Astrocyte of the hippocampus (primary cell): ENCODE data around the gene PCBP3.
"Not testable (repeated sequence)": the region's sequence is repeated elsewhere in the genome, so short reads cannot be mapped to it uniquely, and the experiment has no call there.

ENCODE experiments used
- DNase-seq: peaks from one replicate; pipeline ENCODE4 v3.0.0; 2011; ENCODE audit warnings: low read depth, low spot score

PCBP3 gene

DNA sequence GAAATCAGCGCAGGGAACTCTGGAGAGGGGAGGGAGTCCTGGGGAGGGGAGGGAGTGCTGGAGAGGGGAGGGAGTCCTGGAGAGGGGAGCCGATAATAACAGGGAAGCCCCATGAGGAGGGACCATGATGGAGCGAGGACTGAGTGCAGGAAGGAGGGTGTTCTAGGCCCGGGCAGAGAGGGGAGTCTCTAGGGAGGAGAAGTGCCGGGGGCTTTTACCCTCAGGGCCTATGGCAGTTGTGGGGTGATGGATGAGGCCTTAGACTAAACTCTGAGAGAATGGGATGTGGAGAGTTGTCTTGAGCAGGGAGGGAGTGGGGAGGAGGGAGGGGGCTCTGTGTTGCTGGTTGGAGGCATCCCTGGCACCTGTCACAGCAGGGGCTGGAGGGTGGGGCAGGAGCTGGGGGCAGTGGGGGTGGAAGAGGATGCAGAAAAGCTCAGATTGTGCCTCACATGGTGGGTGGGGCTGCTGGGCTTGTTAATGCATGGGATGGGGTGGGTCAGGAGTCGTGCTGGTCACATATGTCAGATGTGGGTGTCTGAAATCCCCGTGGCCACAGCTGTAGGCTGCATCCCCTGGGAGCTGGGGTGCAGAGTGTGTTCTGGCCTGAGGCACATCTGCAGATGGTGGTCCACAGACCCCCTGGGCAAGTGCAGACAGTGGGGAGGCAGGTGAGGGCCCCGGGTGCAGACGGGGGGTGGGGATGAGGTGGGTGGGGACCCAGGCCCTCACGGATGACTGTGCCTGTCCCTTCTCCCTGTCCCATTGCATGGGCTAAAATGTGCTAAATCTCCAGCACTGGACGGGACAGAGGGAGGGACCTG, 249.6 kb downstream of the PCBP3 start:
- no peak for DNase-seq

DNA sequence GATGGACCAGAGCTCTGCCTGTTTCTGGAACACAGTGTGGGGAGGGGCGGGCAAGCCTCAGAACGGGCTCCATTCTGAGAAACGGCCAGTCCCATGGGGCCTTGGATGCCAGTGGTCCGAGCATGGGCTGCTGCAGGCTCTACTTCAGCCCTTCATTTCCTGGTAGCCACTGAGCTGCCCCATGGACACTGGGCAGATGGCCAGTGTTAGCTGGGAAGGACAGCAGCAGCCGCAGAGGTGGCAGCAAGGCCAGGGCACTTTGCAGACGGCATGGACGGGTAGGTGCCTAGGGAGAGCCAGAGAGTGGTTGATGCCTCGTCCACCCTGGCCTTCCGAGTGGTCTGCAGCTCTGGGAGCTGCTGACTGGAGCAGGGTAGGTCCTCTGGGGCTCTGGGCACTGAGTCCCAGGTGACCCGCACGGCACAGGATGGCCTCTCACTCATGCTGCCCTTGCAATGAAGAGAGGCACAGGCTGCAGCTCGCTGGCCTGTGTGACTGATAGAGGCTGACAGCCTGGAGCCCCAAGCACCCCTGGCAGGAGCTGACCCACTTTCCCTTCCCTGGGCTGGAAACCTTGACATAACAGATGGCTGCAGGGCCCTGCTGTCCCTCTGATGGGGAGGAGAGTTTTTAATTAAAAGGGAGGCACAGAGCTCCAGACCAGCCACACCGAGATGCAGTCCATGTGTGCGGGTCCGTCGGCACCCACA, 250.4 kb downstream of the PCBP3 start:
- DNase-seq: no peak

DNA sequence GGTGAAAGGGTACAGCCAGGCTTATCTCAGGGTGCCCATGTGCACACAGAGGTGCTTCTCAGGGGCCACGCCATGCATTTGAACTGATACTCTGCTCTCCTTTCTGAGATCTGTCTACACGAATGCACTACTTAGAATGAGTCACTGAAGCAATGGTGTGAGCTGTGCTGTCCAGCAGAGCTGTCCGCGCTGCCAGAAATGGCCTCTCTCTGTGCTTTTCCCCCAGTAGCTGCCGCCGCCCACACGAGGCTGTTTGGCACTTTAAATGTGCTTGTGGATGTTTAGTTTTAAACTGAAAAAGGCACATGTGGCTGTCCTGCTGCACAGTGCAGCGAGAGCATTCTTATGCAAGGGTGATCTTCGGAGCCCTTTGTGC, 250.9 kb downstream of the PCBP3 start:
- DNase-seq: peak; percentile 80

DNA sequence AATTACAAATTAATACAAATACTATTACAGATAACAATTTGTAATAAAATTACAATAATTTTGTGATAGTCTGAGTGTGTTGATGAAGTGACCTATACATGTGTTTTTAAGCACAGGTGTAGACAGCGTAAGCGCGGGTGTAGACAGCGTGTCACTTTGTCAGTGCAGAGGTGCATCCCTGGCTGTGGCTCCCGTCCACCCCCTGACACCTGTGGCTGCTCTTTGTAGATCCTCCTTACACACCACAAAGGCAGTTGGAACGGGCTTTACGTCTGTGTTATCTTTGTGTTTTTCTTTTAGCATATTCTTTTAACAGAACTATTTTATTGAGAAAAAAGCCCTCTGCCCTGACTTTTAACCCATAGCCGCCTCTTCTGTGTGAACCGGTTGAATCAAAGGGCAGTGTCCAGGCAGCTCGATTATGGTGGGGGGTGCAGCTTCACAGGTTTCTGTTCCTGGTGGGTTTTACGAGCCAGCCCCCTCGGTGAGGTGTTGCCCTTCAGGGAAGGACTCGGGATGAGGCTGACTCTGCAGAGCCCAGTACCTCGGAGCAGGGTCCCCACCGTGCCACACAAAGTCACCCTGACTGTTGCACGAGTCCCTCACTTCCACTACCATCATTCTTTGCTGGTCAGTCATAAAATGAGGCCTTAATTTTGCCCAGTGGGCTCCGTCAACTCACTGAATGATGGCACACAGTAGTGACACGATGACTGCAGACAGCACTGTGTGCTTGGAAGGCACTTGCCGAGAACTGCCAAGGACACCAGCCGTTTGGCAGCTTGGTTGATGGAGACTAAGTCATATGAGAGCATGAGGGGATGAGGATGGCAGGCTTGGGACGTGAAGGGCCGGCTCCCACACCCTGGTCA, 251.6 kb downstream of the PCBP3 start:
- no peak for DNase-seq

DNA sequence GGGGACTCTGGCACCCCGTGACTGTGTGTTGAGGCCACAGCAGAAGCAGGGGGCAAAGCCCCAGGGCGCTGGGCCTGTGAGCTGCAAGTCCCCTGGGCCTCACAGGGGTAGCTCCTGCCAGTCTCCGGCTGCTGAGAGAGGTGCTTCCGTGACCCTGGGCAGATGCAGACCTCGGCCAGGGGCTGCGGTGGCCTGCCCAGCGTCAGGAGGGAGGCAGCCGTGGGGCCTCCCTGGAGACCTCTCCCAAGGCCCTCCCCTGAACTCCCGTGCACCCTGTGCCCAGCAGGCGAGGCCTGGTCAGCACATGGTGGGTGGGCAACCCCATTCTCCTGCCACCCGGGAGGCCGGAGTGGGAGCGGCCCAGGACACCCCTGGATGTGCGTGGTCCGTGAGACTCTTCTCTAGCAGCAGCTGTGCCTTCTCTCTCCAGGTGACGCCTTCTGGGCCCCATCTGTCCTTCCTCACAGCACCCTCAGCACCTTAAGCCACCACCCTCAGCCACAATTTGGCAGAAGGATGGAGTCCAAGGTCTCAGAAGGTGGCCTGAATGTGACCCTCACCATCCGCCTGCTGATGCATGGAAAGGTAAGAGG, 252.3 kb downstream of the PCBP3 start:
- DNase-seq: no peak

DNA sequence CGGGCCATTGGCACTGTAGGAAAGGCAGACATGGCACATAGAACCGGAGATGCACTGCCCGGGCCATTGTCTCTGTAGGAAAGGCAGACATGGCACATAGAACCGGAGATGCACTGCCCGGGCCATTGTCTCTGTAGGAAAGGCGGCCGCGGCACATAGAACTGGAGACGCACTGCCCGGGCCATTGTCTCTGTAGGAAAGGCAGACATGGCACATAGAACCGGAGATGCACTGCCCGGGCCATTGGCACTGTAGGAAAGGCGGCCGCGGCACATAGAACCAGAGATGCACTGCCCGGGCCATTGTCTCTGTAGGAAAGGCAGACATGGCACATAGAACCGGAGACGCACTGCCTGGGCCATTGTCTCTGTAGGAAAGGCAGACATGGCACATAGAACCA, 252.9 kb downstream of the PCBP3 start:
- not testable (repeated sequence) for DNase-seq

DNA sequence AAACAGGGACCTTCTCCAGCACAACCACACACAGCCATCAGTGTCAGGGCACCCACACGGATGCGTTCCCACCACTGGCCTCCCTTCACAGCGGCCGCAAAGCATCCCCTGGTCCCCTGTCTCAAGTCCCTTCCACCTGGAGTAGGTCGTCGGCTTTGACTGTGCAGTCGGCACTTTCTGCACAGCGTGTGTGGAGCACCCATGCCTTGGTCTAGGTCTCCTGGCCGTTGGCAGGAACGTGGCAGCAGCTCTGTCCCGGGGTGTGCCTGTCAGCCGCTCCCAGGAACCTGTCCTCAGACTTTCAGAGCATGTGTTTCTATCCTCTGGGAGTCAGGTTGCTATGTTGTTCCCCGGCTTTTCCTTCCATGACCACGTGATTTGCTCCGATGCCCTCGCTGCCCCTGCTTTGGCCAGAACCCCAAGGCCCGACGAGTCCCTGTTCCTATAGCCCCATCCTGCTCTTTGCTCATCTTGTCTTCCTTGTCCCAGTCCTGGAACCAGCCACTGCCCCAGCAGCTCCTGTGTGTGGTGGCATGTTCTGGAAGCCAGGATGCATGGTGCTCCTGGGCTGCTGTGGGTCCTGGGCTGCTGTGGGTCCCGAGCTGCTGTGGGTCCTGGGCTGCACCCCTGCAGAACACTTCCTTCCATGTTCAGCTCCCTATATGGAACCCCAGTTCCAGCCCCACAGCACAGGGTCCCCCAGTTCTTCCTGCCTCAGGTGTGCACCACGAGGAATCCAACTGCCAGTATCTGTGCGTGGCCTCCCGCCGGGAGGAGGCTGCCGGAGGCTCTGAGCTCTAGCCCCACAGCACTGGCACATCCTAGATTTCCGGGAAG, 253.9 kb downstream of the PCBP3 start:
- no peak for DNase-seq

DNA sequence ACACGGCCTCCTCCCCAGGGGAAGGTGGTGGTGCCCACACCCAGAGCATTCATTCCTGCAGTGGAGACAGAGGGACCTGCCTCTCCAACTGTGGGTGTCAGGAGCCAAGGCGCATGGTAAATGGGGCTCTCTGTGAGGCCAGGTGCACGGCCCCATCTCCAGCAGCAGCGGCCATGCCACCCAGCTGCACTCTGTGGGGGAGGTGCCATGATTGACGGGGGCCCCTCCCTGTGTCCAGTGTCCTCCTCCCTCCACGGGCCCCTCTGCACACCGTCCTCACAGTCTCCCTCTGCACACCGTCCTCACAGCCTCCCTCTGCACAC, 254.5 kb downstream of the PCBP3 start:
- no peak for DNase-seq

DNA sequence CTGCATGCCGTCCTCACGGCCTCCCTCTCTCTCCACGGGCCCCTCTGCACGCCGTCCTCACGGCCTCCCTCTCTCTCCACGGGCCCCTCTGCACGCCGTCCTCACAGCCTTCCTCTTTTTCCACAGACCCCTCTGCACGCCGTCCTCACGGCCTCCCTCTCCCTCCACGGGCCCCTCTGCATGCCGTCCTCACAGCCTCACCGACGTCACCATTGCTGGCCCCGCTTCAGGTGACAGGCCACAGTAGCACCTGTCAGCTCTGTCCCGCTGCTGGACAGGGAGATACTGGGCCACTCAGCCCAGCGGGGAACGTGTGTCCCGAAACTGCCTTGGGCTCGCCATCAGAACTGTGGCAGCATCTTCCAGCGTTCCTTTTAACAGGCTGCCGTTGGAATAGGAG, 255.3 kb downstream of the PCBP3 start:
- DNase-seq: no peak

DNA sequence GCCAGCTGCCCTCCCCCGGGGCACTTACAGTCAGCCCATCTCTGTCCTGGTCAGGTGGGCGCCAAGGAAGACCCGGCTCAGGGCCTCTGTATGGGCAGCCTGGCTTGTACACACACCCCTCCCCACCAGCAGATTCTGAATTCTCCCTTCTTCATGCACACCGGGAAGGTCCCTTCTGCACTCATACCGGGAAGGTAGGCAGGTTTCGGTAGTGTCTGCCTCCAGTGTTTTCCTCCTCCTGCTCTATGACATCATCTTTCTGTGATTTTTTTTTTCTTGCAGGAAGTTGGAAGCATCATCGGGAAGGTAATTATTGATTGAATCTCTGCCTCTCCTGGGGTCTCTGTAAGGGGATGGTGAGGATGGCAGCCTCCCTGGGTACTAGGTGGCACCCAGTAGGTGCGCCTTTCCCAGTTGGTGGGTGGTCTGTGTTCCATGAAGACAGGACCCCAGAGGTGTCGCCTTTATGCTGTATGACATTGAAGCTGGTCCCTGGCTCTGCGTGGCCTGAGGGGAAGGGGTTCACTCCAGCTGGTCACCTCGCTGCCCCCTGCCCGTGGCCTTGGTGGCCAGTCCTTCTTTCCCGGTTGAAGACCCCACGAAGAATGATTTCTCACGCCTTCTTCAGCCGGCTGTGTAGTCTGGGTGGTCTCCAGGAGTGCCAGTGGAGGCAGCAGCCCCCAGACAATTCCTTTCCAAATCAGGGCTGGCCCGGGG, 255.9 kb downstream of the PCBP3 start:
- no peak for DNase-seq

DNA sequence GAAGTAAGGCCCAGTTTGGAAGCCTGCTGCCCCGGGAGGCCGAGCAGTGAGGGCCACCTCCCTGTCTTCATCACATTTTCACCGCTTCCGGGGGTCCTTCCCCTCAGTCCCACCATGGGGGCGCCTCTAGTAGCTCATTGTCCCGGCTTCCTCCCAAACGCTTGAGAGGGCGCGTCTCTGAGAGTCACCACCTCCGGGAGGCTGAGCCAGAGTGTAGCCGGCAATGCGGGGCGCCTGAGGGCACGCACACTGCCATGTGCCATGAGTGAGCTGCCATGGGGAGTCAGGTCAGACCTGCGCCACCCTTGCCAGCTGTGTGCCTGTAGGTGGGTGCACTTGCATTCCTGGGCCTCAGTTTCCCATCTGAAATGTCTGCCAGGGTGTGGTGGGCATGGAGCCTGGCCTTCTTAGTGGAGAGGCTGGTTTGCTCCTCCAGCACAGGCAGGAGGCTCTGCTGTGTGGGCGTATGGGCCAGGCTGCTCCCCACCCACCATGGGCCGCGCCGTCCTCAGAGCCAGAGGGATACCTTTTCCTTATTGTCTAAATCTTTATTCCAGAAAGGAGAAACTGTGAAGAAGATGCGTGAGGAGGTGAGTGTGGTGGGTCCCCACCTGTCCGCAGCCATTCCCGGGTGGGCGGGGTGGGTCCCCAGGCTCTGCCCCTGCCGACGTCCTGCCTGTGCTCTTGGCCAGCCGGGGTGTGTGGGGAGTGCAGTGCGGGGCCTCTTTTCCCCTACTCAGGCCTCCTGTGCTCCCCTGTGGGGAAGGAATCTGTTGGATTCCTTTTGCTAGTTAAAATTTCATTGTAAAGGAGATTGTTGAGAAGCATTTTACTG, 256.7 kb downstream of the PCBP3 start:
- DNase-seq: no peak

DNA sequence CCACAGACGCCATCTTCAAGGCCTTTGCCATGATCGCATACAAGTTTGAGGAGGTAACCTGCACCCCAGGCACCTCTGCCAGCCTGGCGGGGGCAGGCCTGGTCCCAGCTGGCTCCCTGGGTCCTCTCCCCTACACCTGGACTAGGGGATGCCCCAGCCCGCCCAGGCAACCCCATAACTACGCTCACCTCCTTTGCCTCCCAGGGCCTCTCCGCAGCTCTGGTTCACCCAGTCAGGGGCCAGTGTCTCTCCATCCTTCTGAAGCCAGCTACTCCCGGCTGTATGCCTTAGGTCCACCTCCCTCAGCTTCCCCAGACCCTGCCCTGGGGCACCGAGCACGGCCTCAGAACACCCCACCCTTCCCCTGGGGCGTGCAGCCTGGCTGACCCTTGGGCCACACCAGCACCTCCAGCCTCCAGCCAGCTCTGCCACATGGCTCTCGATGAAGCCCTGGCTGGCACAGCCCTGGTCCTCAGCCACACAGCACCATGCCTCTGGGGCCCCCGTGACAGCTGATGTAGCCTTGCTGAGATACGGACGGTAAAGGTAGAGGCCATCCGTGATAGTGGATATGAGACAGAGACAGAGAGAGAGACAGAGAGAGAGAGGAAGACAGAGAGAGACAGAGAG, 257.7 kb downstream of the PCBP3 start:
- no peak for DNase-seq

DNA sequence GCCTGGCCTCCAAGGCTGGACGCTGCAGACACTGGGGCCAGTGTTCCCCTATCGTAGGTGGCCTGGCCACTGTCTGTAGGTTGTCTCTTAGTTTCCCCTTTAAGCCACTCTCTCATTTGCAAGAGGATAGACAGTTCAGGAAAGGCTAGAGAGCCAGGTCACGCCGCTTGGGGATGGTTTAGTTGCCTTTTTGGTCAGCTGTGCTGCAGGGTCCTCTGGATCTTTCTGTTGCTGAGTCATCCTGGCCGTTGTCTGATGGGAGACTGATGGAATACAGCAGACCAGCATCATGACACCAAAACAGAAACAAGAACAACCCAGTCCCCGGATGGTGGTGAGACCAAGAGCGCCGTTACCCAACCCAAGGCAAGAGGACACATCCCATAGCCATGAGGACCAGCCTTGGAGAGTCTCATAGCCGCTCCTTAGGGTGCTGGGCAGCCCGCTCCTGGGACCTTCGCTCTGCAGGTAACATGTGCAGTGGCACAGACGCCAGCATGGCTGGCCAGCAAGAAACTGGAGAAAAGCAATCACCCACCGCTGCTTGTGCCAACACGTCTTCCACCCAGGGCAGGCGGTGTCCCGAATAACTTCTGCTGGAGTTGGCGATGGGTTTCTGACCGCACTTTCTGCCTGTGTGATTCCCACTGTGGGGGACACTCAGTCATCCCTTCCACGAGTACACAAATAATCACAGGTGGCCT, 258.9 kb downstream of the PCBP3 start:
- no peak for DNase-seq

DNA sequence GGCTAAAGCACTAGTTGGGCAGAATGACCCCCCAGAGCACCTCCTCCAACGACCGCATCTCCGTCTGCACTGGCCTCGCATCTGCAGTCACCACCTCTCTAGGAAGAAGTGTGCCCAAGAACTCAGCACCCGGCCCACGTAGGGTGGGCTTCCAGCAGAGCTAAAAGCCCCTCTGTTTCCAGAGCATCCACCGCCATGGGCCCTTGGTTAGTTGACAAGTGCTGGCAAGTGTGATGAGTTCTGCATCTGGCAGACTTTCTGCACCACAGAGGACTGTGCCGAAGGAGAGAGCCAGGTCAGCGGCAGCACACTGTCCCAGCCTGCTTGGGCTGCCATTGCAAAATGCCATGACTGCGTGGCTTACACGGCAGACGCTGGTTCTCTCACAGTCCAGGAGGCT, 261.7 kb downstream of the PCBP3 start:
- no peak for DNase-seq

DNA sequence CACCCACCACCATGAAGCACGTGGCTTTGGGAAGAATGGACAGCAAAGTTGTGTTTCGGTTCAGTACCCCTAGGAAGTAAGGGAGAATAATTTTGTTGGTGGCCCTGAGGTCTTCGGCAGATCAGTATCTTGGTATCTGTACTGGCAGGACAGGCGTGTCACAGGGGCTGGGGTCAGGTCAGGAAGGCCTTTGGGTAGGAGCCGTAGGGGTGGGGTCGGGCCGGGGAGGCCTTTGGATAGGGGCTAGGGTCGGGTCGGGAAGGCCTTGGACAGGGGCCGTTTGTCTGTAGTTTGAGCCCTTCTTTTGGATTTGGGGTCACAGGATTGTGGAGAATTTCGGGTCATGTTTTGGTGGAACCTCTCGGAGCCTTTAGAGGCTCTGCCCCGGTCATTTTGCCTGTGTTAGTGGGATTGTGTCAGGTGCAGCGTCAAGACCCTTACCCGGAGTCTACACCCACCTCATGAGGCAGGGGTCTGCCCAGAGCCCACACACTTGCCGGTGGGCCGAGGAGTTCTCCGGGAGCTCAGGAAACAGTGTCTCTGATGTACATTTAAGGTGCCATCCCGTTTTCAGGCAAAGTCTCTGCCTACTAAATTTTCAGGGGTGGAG, 262.8 kb downstream of the PCBP3 start:
- DNase-seq: no peak

DNA sequence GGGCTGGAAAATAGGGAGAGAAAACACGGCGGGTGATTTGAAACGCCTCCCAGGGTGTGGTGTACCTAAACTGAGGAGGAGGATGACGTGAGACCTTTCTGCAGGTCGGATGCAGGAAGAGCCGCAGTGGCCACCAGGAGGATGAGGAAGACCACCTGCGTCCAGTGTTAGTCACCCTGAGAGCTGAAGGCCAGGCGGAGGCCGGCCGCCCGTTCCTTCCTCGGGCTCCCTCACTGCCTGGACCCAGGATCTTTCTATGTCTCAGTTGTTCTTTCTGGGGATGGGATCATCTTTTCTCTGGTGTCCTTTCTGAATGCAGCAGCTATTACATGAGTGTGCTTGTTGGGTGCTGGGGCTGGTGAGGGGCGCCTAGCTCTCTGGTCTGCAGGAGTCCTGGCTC, 263.3 kb downstream of the PCBP3 start:
- DNase-seq: no peak

DNA sequence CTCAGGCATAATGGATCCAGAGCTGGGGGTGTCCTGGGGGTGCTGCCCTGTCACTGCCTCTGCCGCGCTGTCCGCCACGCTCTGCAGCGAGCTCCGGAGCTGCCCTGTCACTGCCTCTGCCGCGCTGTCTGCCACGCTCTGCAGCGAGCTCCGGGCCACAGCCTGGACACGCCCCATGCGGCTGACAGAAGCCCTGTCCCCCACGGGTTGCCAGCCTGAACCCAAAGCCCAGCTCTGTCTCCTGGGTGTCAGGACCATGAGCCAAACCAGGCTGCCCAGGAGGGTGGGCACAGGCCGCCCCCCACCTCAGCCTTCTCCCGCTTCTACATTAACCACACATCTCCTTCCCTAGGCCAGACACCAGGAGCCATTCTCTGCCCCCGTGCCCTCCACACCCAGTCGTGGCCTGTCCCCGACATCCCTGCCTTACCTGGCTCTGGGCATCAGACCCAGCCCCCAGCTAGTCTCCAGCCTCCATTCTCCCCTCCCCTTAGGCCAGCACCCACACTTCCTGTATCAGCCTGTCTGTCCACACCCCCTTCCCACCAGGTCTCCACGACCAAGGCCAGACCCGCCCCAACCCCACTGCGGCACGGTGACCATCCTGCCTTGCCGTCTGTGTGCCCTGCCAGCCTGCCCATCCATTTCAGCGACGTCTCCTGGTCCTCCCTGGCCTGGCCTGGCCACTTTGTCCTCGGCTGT, 265.2 kb downstream of the PCBP3 start:
- no peak for DNase-seq
